GM21360 (cell line): Measurements from ENCODE around the gene DEFB129.
"Not testable (repeated sequence)": the region's sequence is repeated elsewhere in the genome, so short reads cannot be mapped to it uniquely, and the experiment has no call there.

Experiments
- ATAC-seq: cut with Tn5 transposase; IDR thresholded peaks from one replicate; pipeline ENCODE4 v1.9.1; 2021; ENCODE audit warnings: mild to moderate bottlenecking, moderate library complexity; ENCODE audit not compliant: unreplicated experiment

DEFB129 gene, protein sequence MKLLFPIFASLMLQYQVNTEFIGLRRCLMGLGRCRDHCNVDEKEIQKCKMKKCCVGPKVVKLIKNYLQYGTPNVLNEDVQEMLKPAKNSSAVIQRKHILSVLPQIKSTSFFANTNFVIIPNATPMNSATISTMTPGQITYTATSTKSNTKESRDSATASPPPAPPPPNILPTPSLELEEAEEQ

DNA sequence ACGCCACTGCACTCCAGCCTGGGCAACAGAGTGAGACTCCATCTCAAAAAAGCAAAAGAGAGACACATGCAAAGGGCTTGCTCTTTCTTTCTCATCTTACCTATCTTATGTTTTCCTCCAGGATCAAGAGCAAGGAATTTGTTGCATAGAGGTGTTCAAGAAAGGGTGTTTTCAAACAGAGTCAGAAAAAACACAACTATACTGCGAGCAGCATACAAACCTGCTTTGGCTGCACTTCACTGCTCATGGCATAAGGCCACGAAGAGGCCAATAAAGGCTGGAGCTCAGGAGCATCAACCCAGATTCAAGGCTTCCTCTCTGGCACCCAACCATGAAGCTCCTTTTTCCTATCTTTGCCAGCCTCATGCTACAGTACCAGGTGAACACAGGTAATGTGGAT is at the start of gene DEFB129:
TSS of gene DEFB129 (plus strand) at position 301 of the 400 bp plus-strand sequence. CDS start at position 332, 31 bp downstream.
- no peak for ATAC-seq

DNA sequence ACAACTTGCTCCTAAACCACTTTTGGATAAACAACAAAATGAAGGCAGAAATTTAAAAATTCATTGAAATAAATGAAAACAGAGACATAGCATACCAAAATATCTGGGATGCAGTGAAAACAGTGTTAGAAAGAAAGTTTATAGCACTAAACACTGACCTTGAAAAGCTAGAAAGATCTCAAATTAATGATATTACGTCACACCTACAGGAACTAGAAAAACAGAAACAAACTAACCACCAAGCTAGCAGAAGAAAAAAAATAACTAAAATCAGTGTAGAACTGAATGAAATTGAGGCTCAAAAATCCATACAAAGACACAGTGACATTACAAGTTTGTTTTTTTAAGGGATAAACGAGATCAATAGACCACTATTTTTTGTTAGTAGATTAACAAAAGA is 42.8 kb upstream of the DEFB129 start:
- ATAC-seq: no peak

GRCh38 chr20:187733-188132 is 39.3 kb upstream of the DEFB129 start:
- no peak for ATAC-seq

GRCh38 chr20:189611-190010 is 37.4 kb upstream of the DEFB129 start, which contains the start of gene DEFB128:
TSS of gene DEFB128 (minus strand) at chr20:189711. CDS start at chr20:189623, 88 bp downstream.
- no peak for ATAC-seq

DNA sequence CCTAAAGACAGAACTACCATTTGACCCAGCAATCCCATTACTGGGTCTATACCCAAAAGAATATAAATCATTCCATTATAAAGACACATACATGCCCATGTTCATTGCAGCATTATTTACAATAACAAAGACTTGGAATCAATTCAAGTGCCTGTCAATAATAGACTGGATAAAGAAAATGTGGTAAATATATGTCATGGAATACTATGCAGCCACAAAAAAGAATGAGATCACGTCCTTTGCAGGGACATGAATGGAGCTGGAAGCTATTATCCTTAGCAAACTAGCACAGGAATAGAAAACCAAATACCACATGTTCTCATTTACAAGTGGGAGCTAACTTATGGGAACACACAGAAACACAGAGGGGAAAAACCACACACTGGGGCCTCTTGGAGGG is 28.8 kb upstream of the DEFB129 start:
- no peak for ATAC-seq

DNA sequence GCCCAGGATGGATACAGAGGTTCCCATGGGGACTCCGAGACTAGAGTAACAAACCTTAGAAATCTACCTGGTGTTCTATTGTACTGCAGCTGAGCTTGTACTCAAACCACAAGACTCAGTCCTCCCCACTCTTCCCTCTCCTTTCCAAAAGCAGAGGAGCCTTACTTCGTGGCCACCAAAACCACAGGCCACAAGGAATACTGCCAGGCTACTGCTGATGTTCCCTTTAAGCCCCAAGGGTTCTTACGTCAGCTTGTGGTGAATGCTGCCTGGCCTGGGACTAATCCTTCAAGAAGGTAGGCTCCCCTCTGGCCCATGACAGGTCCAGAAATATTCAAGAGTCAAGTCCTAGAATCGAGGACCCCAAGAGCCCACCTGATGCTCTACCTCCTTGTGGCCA is 27.1 kb upstream of the DEFB129 start:
- no peak for ATAC-seq

GRCh38 chr20:203630-204029 is 23.4 kb upstream of the DEFB129 start:
- ATAC-seq: not testable (repeated sequence)

DNA sequence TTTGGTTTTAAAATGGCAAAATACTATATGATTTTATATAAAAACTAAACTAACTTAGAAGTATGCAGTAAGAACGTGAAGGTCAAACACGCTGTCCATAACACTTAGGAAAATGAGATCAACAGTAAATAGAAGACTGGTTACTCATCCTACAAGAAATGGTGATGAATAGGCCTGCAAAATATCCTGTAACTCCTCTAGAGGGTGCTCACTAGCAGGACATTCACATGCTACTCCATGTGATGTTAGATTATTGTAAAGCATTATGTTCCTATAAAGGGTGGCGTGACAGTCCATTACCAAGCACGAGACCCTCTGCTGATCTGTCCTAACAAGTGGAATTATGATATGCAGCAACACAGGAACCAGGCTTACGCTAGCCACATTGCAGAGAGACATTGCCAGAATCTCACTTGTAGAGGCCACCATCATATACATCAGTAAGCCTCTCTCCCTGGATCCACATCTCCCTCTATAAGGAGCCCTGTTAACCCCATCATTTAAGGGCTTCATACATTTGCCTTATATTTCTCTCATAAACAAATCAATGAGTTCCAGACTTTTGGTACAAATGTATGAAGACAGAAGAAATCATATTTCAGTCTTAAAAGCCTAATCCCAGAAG is 18.0 kb upstream of the DEFB129 start:
- no peak for ATAC-seq

DNA sequence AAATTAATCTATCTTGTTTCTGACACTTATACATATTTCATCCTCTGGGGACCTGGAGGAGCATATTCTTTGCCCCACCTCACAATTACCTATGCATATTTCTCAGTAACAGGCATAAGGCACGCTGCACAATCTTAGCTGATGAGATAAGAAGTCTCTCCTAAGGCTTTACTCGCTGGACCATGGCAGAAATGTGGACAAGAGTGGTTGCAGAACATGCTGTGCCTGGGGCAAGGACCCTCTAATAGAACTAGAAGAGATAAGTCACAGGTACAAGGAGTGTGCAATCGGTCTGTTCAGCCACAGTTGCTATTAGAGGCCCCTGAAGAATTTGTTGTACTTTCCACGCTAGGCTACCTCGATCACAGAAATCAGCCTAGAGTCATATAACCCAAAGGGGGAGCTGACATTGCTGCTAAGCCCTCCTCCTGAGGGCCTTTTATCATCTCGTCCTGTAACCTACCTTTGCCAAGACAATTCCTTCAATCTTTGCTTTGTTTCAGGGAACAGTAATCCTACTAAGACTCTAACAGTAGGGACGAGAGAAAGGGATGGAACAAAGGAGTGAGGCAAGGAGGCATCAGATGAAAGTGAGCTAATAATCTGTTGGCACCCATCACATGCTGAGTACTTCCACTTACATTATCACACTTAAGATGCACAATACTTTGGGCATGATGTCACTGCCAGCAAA is 16.1 kb upstream of the DEFB129 start:
- no peak for ATAC-seq

GRCh38 chr20:214383-214782 is 12.7 kb upstream of the DEFB129 start:
- ATAC-seq: no peak

- no peak for ATAC-seq
These were observed 11.3 kb upstream of the DEFB129 start for GRCh38 chr20:215796-216195.

GRCh38 chr20:217266-217665 is 9.8 kb upstream of the DEFB129 start:
- ATAC-seq: no peak

- ATAC-seq: no peak
These were observed 7.6 kb upstream of the DEFB129 start for GRCh38 chr20:219290-220115.

DNA sequence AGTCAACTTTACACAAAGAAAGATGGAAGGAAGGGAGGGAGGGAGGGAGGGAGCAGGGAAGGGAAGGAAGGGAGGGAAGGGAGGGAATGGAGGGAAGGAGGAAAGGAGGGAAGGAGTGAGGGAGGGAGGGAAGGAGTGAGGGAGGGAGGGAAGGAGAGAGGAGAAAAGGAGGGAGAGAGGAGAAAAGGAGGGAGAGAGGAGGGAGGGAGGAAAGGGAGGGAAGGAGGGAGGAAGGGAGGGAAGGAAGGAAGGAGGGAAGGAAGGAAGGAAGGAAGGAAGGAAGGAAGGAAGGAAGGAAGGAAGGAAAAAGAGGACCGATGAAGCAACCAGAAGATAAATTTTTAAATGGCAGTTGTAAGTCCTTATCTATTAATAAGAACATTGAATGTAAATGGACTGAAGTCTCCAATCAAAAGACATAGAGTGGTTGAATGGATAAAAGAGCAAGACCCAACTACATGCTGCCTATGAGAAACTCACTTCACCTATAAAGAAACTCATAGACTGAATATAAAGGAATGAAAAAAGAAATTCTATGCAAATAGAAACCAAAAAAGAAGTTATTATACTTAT is 5.7 kb upstream of the DEFB129 start:
- ATAC-seq: no peak

- ATAC-seq: not testable (repeated sequence)
These were observed 1.2 kb upstream of the DEFB129 start for GRCh38 chr20:225879-226278.

GRCh38 chr20:227439-228105 is 514 bp downstream of the DEFB129 start:
- no peak for ATAC-seq

- ATAC-seq: no peak
These were observed 8.8 kb downstream of the DEFB129 start for GRCh38 chr20:235891-236290.

- no peak for ATAC-seq
These were observed 10.4 kb downstream of the DEFB129 start for GRCh38 chr20:237489-237888.

- ATAC-seq: no peak
These were observed 10.9 kb downstream of the DEFB129 start for GRCh38 chr20:237929-238328.

DNA sequence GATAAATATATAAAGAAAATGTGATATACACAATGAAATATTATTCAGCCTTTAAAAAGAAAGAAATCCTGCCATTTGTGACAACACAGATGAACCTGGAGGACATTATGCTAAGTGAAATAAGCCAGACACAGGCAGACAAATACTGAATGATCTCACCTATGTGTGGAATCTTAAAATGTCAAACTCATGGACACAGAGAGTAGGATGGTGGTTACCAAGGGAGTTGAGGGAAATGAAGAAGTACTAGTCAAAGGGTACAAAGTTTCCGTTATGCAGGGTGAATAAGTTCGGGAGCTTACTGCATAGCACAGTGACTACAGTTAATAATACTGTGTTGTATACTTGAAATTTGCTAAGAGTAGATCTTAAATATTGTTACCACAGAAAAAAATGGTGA is 15.8 kb downstream of the DEFB129 start:
- ATAC-seq: no peak
